OCI-LY7 (cell line): ENCODE measurements around the gene TSPO.

Experiments
- EZH2phosphoT487 ChIP-seq: fragments of 200-600 bp; sonication (generic); IDR thresholded peaks from 2 replicates; pipeline ENCODE4 v1.6.1; 2018; ENCODE audit warnings: low read depth, borderline replicate concordance, mild to moderate bottlenecking, mixed run types, antibody characterized with exemption, low read length, moderate library complexity, mixed read lengths
- TF ChIP-seq, protein P1 (sequence below): fragments of 200-600 bp; sonication (generic); conservative IDR thresholded peaks from 2 replicates; pipeline ENCODE4 v1.5.1; 2014; ENCODE audit warnings: mild to moderate bottlenecking, antibody characterized with exemption, low read length, moderate library complexity, mixed read lengths

DNA sequence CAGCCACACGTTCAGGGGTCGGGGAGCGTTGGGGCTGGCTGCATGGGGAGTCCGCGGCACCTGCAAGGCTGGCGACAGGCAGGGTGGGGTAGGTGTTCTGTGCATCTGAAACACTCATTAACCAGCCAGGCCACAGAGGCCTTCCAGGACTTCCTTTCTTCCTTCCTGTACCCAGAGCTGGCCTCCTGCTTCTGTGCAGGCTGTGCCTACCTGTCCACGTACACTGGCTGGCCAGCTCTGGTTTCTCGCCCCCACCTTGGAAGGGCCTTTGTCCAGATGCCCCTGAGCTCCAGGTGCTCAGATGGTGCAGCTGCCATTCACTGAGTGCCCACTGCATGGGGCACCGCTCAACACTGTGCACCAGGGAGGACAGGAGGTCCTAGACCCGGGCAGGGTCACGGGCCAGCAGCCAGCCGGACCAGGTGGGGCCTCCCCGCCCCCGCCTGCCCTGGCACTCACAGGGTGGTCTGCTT, 19.7 kb downstream of the TSPO start:
- TF ChIP-seq, protein P1, sequence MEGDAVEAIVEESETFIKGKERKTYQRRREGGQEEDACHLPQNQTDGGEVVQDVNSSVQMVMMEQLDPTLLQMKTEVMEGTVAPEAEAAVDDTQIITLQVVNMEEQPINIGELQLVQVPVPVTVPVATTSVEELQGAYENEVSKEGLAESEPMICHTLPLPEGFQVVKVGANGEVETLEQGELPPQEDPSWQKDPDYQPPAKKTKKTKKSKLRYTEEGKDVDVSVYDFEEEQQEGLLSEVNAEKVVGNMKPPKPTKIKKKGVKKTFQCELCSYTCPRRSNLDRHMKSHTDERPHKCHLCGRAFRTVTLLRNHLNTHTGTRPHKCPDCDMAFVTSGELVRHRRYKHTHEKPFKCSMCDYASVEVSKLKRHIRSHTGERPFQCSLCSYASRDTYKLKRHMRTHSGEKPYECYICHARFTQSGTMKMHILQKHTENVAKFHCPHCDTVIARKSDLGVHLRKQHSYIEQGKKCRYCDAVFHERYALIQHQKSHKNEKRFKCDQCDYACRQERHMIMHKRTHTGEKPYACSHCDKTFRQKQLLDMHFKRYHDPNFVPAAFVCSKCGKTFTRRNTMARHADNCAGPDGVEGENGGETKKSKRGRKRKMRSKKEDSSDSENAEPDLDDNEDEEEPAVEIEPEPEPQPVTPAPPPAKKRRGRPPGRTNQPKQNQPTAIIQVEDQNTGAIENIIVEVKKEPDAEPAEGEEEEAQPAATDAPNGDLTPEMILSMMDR: no peak
- TF ChIP-seq EZH2phosphoT487: no peak
